Heart left ventricle (tissue), 16 donors: ENCODE results near the gene ACAD11. TPM values are rescaled to one million over a fixed set of nuclear protein-coding genes. Genes with fewer than 3 reads are reported as not detected.

Experiments used
- ATAC-seq, 4 donors: fragments of 200-7000 bp; cut with Tn5 transposase; one replicate each; pipeline ENCODE4 v1.9.1; 2020 to 2022; ENCODE audit warnings: moderate library complexity in 4 of 4, mild to moderate bottlenecking in 3 of 4, moderate number of reproducible peaks in 1 of 4
- DNase-seq, 5 donors: peaks; one replicate each; pipeline ENCODE4 v3.0.0-alpha.2; 2020
- H3K27ac ChIP-seq, 12 donors: fragments of 200-600 bp; sonication (generic) in 4 of 12; one replicate each; pipeline versions ENCODE4 v1.5.0 to v1.8.0; 2016 to 2022; ENCODE audit warnings: mild to moderate bottlenecking in 2 of 12
- H3K27me3 ChIP-seq, 9 donors: fragments of 200-600 bp; sonication (generic) in 2 of 9; one replicate each; pipeline versions ENCODE4 v1.5.1 to v1.8.0; 2016 to 2022; ENCODE audit warnings: mild to moderate bottlenecking in 3 of 9
- H3K36me3 ChIP-seq, 9 donors: fragments of 200-600 bp; sonication (generic) in 2 of 9; one replicate each; pipeline versions ENCODE4 v1.5.0 to v1.8.0; 2018 to 2022; ENCODE audit warnings: mild to moderate bottlenecking in 2 of 9
- H3K4me1 ChIP-seq, 12 donors: fragments of 200-600 bp; sonication (generic) in 4 of 12; one replicate each; pipeline versions ENCODE4 v1.5.0 to v1.8.0; 2016 to 2022; ENCODE audit warnings: mild to moderate bottlenecking in 3 of 12
- H3K4me3 ChIP-seq, 12 donors: fragments of 200-600 bp; sonication (generic) in 4 of 12; one replicate each; pipeline versions ENCODE4 v1.5.0 to v1.8.0; 2017 to 2022; ENCODE audit warnings: mild to moderate bottlenecking in 9 of 12, moderate library complexity in 4 of 12
- H3K9me3 ChIP-seq, 12 donors: fragments of 200-600 bp; sonication (generic) in 4 of 12; one replicate each; pipeline versions ENCODE4 v1.5.0 to v1.8.0; 2016 to 2022; ENCODE audit warnings: mild to moderate bottlenecking in 1 of 12
- CTCF ChIP-seq, 12 donors: fragments of 200-600 bp; sonication (generic) in 4 of 12; IDR thresholded peaks; one replicate each; pipeline versions ENCODE4 v1.5.0 to v1.8.0; 2018 to 2022; ENCODE audit warnings: antibody characterized with exemption in 12 of 12, mild to moderate bottlenecking in 5 of 12
- POLR2A ChIP-seq, 2 donors: fragments of 450-650 bp; IDR thresholded peaks; one replicate each; pipeline ENCODE4 v1.6.1; 2017; ENCODE audit warnings: antibody characterized with exemption in 2 of 2, mild to moderate bottlenecking in 2 of 2, moderate library complexity in 2 of 2
- WGBS, 4 donors: extraction: QIAGEN DNeasy Blood & Tissue Kit in 2 of 4; methylation state at CpG; one replicate each; pipeline versions ENCODE4 v1.1.5 to v1.1.7; 2013 to 2018; 5-methylcytosine and 5-hydroxymethylcytosine counted together
- intact Hi-C, 10 donors: fragments of 100-400 bp; cut with DNase I; formaldehyde crosslinking; loops; one replicate each; pipeline versions ENCODE4 v1.11.1 to v1.14.2; 2022
- long read RNA-seq, 3 donors: library from polyadenylated mRNA; unstranded; transcript quantifications; one replicate each; pipeline ENCODE4 v2.0.0, GENCODE V29; 2020 to 2021
- polyA plus RNA-seq, 2 donors: library from polyadenylated mRNA; stranded (reverse); fragments of 200-250 nt; gene quantifications; one replicate each; pipeline ENCODE4 v1.2.3, GENCODE V29; 2013
- total RNA-seq, 9 donors: library from RNA; depleted of rRNA in 2 of 9; stranded (reverse); fragments of >200 nt in 2 of 9; fragmentation: NEBNext Ultra II Directional in 3 of 9; extraction: Animal tissue kit (Norgen Biotek cat#: 25700) in 3 of 9; gene quantifications; one replicate each; pipeline versions ENCODE4 v1.1.0 to v1.2.4, GENCODE V29; 2016 to 2023
- donor health status: ischemic (EF 13 %, LVEDD 7.1; RV severe dilation, severe dysfunction).
- donor health status: healthy with polysubstance abuse.
- donor health status: DM: no; HTN: yes; CAD: no.
- donor health status: DM: no; HTN: no; CAD: no.
- donor health status: ischemic (EF 25% LVEDD 6.9; RV normal size, moderate dysfunction).
- donor health status: ischemic (EF 25% LVEDD 5.7; RV mildly dilated, moderate dysfunction).
- donor health status: healthy.
- donor health status: DM: yes; HTN: yes; CAD: no.
- donor health status: ischemic (EF 35%, LVEDD 5.7; RV mildly dilated, moderate dysfunction).
- donor health status: nonischemic (EF 11% LVEDD 7.7; RV severe dilation, severe dysfunction).
- donor health status: DM: yes; HTN: yes; CAD: no.
- donor health status: PGD.
- donor health status: ischemic (EF 29% LVEDD 5.4; RV normal size, mild dysfunction).
- donor health status: nonischemic (EF 23%, LVEDD 6.1; RV moderate dilation, normal function).

Gene ACAD11
- total RNA-seq (10 to 100 TPM; 18.3 to 38.8 (median 24.5) TPM), polyA plus RNA-seq (10 to 100 TPM in 1 of 2 donors, 1 to 10 TPM in 1; 8.9 to 14.1 TPM)
- long read RNA-seq, donor 1, full-length matches to known transcripts: 30 of 47 reads
- long read RNA-seq, donor 1, partial matches to known transcripts: 10 of 47 reads
- long read RNA-seq, donor 1, other reads (novel, unspliced or antisense): 7 of 47 reads
- long read RNA-seq, donor 2, full-length matches to known transcripts: 83 of 106 reads
- long read RNA-seq, donor 2, partial matches to known transcripts: 12 of 106 reads
- long read RNA-seq, donor 2, other reads (novel, unspliced or antisense): 11 of 106 reads
- long read RNA-seq, donor 3, full-length matches to known transcripts: 15 of 22 reads
- long read RNA-seq, donor 3, partial matches to known transcripts: 3 of 22 reads
- long read RNA-seq, donor 3, other reads (novel, unspliced or antisense): 4 of 22 reads

- ATAC-seq (peak; percentile 83 to 88 (median 85)), DNase-seq (peak; percentile 73 to 81 (median 78))
- Histone ChIP-seq H3K27me3 (no peaks in the 10 kb centered on the region), H3K4me1 (peaks cover 0 to 73% (median 51%) of the 10 kb centered on the region in 12 donors), H3K36me3 (no peaks in the 10 kb centered on the region), H3K4me3 (peak within 1 kb of the TSS; percentile 54 to 96 (median 86)), H3K9me3 (no peaks in the 10 kb centered on the region), H3K27ac (peak within 1 kb of the TSS; percentile 73 to 96 (median 93))
- intact Hi-C loops: loop anchor here in 4 of 10 donors (2.0 to 10.0 kb wide), 3 partner anchors 55 to 63 kb away; partner anchors contain the start of gene NPHP3 (in 3 of the 4)
- 0 to 1% (median 0%) methylated on average over 20 to 34 of the region's 34 CpGs for WGBS, 4 donors
- TF ChIP-seq POLR2A (IDR thresholded peaks at IDR 0.05): no peak
- TF ChIP-seq CTCF (IDR thresholded peaks at IDR 0.05): peak; percentile 41 to 82 (median 63)
Measured at GRCh38 chr3:132659365-132660051, at the start of gene ACAD11. Gene ACAD11, minus strand, starts transcription at chr3:132659809. Its CDS starts 58 bp downstream, at chr3:132659751.

- H3K27me3 ChIP-seq: no peaks in the 10 kb centered on the region
- no peak overlapping the region for H3K27ac ChIP-seq
- no peak for DNase-seq
- 55 to 65% (median 63%) methylated on average over 2 of the region's 2 CpGs for WGBS, 4 donors
- no peaks in the 10 kb centered on the region for H3K4me1 ChIP-seq
- TF ChIP-seq CTCF (IDR thresholded peaks at IDR 0.05): no peak
- TF ChIP-seq POLR2A (IDR thresholded peaks at IDR 0.05): no peak
- no peak for ATAC-seq
- no peaks in the 10 kb centered on the region for H3K9me3 ChIP-seq
- H3K4me3 ChIP-seq: no peak overlapping the region
- H3K36me3 ChIP-seq: peaks cover 0 to 100% (median 99%) of the 10 kb centered on the region in 9 donors
- intact Hi-C loops: loop anchor here in 1 of 10 donors (10.0 kb wide), 1 partner anchor 189 kb away; no protein-coding TSS in a partner anchor
Measured at GRCh38 chr3:132703733-132704132, 44.1 kb upstream of the ACAD11 start.

GRCh38 chr3:132695422-132695821 is 35.8 kb upstream of the ACAD11 start:
- WGBS, 4 donors: 92 to 98% (median 94%) methylated on average over 1 of the region's 1 CpG
- TF ChIP-seq CTCF (IDR thresholded peaks at IDR 0.05) (no peak), POLR2A (IDR thresholded peaks at IDR 0.05) (no peak)
- ATAC-seq (no peak), DNase-seq (no peak)
- no peak overlapping the region for H3K27ac ChIP-seq
- no peaks in the 10 kb centered on the region for H3K9me3 ChIP-seq
- no peak overlapping the region for H3K4me3 ChIP-seq
- intact Hi-C loops: no loop called here
- no peaks in the 10 kb centered on the region for H3K27me3 ChIP-seq
- peaks cover 0 to 1% (median 0%) of the 10 kb centered on the region in 12 donors for H3K4me1 ChIP-seq
- peaks cover 0 to 100% (median 100%) of the 10 kb centered on the region in 9 donors for H3K36me3 ChIP-seq

GRCh38 chr3:132694991-132695390 is 35.4 kb upstream of the ACAD11 start:
- intact Hi-C loops: no loop called here
- 51 to 84% (median 76%) methylated on average over 4 of the region's 4 CpGs for WGBS, 4 donors
- H3K27me3 ChIP-seq: no peaks in the 10 kb centered on the region
- H3K9me3 ChIP-seq: no peaks in the 10 kb centered on the region
- peaks cover 0 to 4% (median 0%) of the 10 kb centered on the region in 12 donors for H3K4me1 ChIP-seq
- no peak overlapping the region for H3K4me3 ChIP-seq
- peaks cover 0 to 100% (median 100%) of the 10 kb centered on the region in 9 donors for H3K36me3 ChIP-seq
- DNase-seq: no peak
- no peak overlapping the region for H3K27ac ChIP-seq
- TF ChIP-seq POLR2A (IDR thresholded peaks at IDR 0.05) (no peak), CTCF (IDR thresholded peaks at IDR 0.05) (no peak)
- ATAC-seq: no peak
